ENCODE measurements around the gene MESD. TPM values are rescaled to one million over a fixed set of nuclear protein-coding genes. Genes with fewer than 3 reads are reported as not detected.

The MESD gene
- total RNA-seq, 1 experiment from 2014 or later = 28.2 TPM

- BruUV-seq (replicated peaks) = no TSS peak
- TF ChIP-seq CTCF (IDR thresholded peaks at IDR 0.05) (no peak), SIN3A (IDR thresholded peaks at IDR 0.05; ENCODE audit: borderline replicate concordance, insufficient read depth, low read depth, low read length) (no peak)
- H3K36me3 ChIP-seq (ENCODE audit: control insufficient read depth, insufficient read depth, low read length) = no peaks in the 10 kb centered on the region
- H3K9me3 ChIP-seq (ENCODE audit: control insufficient read depth, insufficient read depth, low read depth, low read length) = no peaks in the 10 kb centered on the region
- H3K4me3 ChIP-seq (ENCODE audit: low read depth in 2 of 2, low read length in 2 of 2) = no peak overlapping the region
- POLR2A ChIA-PET = no interaction called here
- intact Hi-C loops (cut with micrococcal nuclease; ENCODE audit: unreplicated experiment) = no loop called here
- CTCF ChIA-PET = no interaction called here
- in situ Hi-C loops (cut with HindIII; ENCODE audit: low pct_unique_long_range_greater_than_20kb, low sequenced_read_pairs) = no loop called here
- no peaks in the 10 kb centered on the region for H3K27me3 ChIP-seq (ENCODE audit: control insufficient read depth, insufficient read depth, low read length)
- no peak for DNase-seq (ENCODE audit: low read depth, low spot score)
- no peak for ATAC-seq
- H3K4me1 ChIP-seq (ENCODE audit: control insufficient read depth, insufficient read depth, low read length) = no peaks in the 10 kb centered on the region
- no peak overlapping the region for H3K27ac ChIP-seq (ENCODE audit: low read length)
These were observed 59.9 kb downstream of the MESD start for GRCh38 chr15:80929689-80930088.

- no peak for ATAC-seq
- Histone ChIP-seq H3K9me3 (ENCODE audit: control insufficient read depth, insufficient read depth, low read depth, low read length) (no peaks in the 10 kb centered on the region), H3K27ac (ENCODE audit: low read length) (no peak overlapping the region), H3K4me3 (ENCODE audit: low read depth in 2 of 2, low read length in 2 of 2) (no peak overlapping the region), H3K36me3 (ENCODE audit: control insufficient read depth, insufficient read depth, low read length) (no peaks in the 10 kb centered on the region), H3K27me3 (ENCODE audit: control insufficient read depth, insufficient read depth, low read length) (no peaks in the 10 kb centered on the region), H3K4me1 (ENCODE audit: control insufficient read depth, insufficient read depth, low read length) (no peaks in the 10 kb centered on the region)
- DNase-seq (ENCODE audit: low read depth, low spot score) = no peak
- TF ChIP-seq POLR2AphosphoS5 (IDR thresholded peaks at IDR 0.05; ENCODE audit: low read depth, low read length) = no peak
- no peak for TF ChIP-seq CTCF (IDR thresholded peaks at IDR 0.05)
- no peak for TF ChIP-seq SIN3A (IDR thresholded peaks at IDR 0.05; ENCODE audit: borderline replicate concordance, insufficient read depth, low read depth, low read length)
- TF ChIP-seq REST (IDR thresholded peaks at IDR 0.05; ENCODE audit: insufficient read depth in 1 of 2, low read depth in 2 of 2, low read length in 1 of 2) = no peak
- TF ChIP-seq TCF7L2 (IDR thresholded peaks at IDR 0.05; ENCODE audit: low read depth, low read length) = no peak
- ChIA-PET POLR2A (no interaction called here), CTCF (no interaction called here)
- in situ Hi-C loops (cut with HindIII; ENCODE audit: low pct_unique_long_range_greater_than_20kb, low sequenced_read_pairs) (no loop called here), intact Hi-C loops (cut with micrococcal nuclease; ENCODE audit: unreplicated experiment) (no loop called here)
- no TSS peak for BruUV-seq (replicated peaks)
These were observed 60.4 kb downstream of the MESD start for GRCh38 chr15:80929225-80929624.

- no peak overlapping the region for H3K27ac ChIP-seq (ENCODE audit: low read length)
- no peaks in the 10 kb centered on the region for H3K4me1 ChIP-seq (ENCODE audit: control insufficient read depth, insufficient read depth, low read length)
- in situ Hi-C loops (cut with HindIII; ENCODE audit: low pct_unique_long_range_greater_than_20kb, low sequenced_read_pairs) (no loop called here), intact Hi-C loops (cut with micrococcal nuclease; ENCODE audit: unreplicated experiment) (no loop called here)
- ChIA-PET CTCF (no interaction called here), POLR2A (no interaction called here)
- H3K9me3 ChIP-seq (ENCODE audit: control insufficient read depth, insufficient read depth, low read depth, low read length) = no peaks in the 10 kb centered on the region
- TF ChIP-seq POLR2AphosphoS5 (IDR thresholded peaks at IDR 0.05; ENCODE audit: low read depth, low read length) (no peak), TCF7L2 (IDR thresholded peaks at IDR 0.05; ENCODE audit: low read depth, low read length) (no peak), SIN3A (IDR thresholded peaks at IDR 0.05; ENCODE audit: borderline replicate concordance, insufficient read depth, low read depth, low read length) (no peak), CTCF (IDR thresholded peaks at IDR 0.05) (no peak), REST (IDR thresholded peaks at IDR 0.05; ENCODE audit: insufficient read depth in 1 of 2, low read depth in 2 of 2, low read length in 1 of 2) (no peak)
- H3K27me3 ChIP-seq (ENCODE audit: control insufficient read depth, insufficient read depth, low read length) = no peaks in the 10 kb centered on the region
- no TSS peak for BruUV-seq (replicated peaks)
- DNase-seq (ENCODE audit: low read depth, low spot score) (no peak), ATAC-seq (no peak)
- H3K4me3 ChIP-seq (ENCODE audit: low read depth in 2 of 2, low read length in 2 of 2) = no peak overlapping the region
- no peaks in the 10 kb centered on the region for H3K36me3 ChIP-seq (ENCODE audit: control insufficient read depth, insufficient read depth, low read length)
These were observed 63.5 kb downstream of the MESD start for GRCh38 chr15:80926126-80926525.
